ENCODE results near the gene ARG2. TPM values are rescaled to one million over a fixed set of nuclear protein-coding genes. Genes with fewer than 3 reads are reported as not detected.

ARG2 gene
- total RNA-seq, 3 donors from 2014 or later (not counting 1 experiment from before 2014, with no cell fraction given), result 1.2 to 7.4 (median 1.4) TPM

DNA sequence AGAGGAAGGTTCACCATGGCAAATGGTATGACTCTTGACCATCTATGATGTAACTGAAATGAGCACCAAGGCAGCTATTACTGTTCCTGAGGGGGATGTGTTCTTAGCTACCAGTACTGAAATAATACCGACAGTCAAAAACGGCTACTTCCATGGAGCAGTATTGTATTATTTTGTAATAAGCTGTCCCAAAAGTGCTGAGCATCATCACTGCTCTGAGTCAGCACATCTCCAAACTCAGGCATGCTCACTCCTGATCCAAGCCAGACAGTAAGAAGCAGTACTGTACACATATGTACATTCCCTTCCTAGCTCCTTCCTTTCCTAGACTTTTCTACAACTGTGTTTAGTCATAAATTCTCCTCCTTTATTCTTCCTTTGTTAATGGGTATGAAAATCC is 46.1 kb downstream of the ARG2 start:
- ATAC-seq (no peak), DNase-seq (no peak)
- peaks cover 60 to 73% of the 10 kb centered on the region in 2 donors for H3K4me1 Mint-ChIP-seq
- H3K4me3 Mint-ChIP-seq, result no peak overlapping the region
- Histone ChIP-seq H3K27ac (ENCODE audit: low read length) (no peak overlapping the region), H3K4me1 (ENCODE audit: control insufficient read depth, insufficient read depth, low read length) (peaks cover 22% of the 10 kb centered on the region), H3K4me3 (ENCODE audit: low read length) (no peak overlapping the region), H3K27me3 (ENCODE audit: control insufficient read depth, insufficient read depth, low read length) (no peaks in the 10 kb centered on the region), H3K9me3 (ENCODE audit: control insufficient read depth, insufficient read depth, low read length) (no peaks in the 10 kb centered on the region), H3K36me3 (ENCODE audit: control insufficient read depth, insufficient read depth, low read length) (peaks cover under 1% of the 10 kb centered on the region)
- no peaks in the 10 kb centered on the region for H3K36me3 Mint-ChIP-seq
- H3K27ac Mint-ChIP-seq, result peak overlapping the region; percentile 85 to 86
- intact Hi-C loops (cut with micrococcal nuclease), result loop anchor here (5.0 kb wide), 1 partner anchor 36 kb away; the partner anchor contains the start of gene RDH12
- H3K9me3 Mint-ChIP-seq, result no peaks in the 10 kb centered on the region
- no peak for TF ChIP-seq CTCF (IDR thresholded peaks at IDR 0.05)
- 96% methylated on average over 2 of the region's 2 CpGs for WGBS (ENCODE audit: insufficient coverage)
- no peaks in the 10 kb centered on the region for H3K27me3 Mint-ChIP-seq (ENCODE audit: low read depth in 2 of 2)

- H3K9me3 Mint-ChIP-seq, result no peaks in the 10 kb centered on the region
- no peak overlapping the region for H3K4me3 ChIP-seq (ENCODE audit: low read length)
- H3K27ac Mint-ChIP-seq, result peak overlapping the region; percentile 85 to 86
- H3K36me3 Mint-ChIP-seq, result no peaks in the 10 kb centered on the region
- 38% methylated on average over 1 of the region's 1 CpG for WGBS (ENCODE audit: insufficient coverage)
- H3K27me3 Mint-ChIP-seq (ENCODE audit: low read depth in 2 of 2), result no peaks in the 10 kb centered on the region
- DNase-seq (peak in 1 of 2 donors; percentile 78), ATAC-seq (peak; percentile 59 to 67 (median 65))
- peaks cover 23% of the 10 kb centered on the region for H3K4me1 ChIP-seq (ENCODE audit: control insufficient read depth, insufficient read depth, low read length)
- peak overlapping the region; percentile 35 for H3K4me3 Mint-ChIP-seq
- H3K9me3 ChIP-seq (ENCODE audit: control insufficient read depth, insufficient read depth, low read length), result no peaks in the 10 kb centered on the region
- H3K27me3 ChIP-seq (ENCODE audit: control insufficient read depth, insufficient read depth, low read length), result no peaks in the 10 kb centered on the region
- peak overlapping the region; percentile 15 for H3K27ac ChIP-seq (ENCODE audit: low read length)
- peaks cover 68 to 80% of the 10 kb centered on the region in 2 donors for H3K4me1 Mint-ChIP-seq
- TF ChIP-seq CTCF (IDR thresholded peaks at IDR 0.05), result peak; percentile 65
- no peaks in the 10 kb centered on the region for H3K36me3 ChIP-seq (ENCODE audit: control insufficient read depth, insufficient read depth, low read length)
- intact Hi-C loops (cut with micrococcal nuclease), result loop anchor here (1.0 to 5.0 kb wide), 4 partner anchors 35 to 240 kb away; partner anchors contain the start of gene RDH12
These were observed 47.2 kb downstream of the ARG2 start for GRCh38 chr14:67666750-67667449.

DNA sequence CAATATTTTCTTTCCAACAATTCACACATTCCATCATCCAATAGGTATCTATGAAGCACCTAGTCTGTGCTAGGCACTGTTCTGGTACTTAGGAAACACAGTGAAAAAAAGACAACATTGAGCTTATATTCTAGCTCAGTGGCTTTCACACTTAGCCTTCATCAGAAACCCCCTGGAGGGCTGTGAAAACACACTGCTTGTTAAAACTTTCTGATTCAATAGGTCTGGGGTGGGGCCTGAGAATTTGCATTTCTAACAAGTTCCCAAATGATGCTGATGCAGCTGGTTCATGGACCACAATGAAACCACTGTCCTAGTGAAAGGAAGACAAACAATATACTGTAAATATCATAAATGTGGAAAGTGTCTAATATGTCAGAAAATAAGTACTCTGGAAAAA is 48.8 kb downstream of the ARG2 start:
- H3K36me3 Mint-ChIP-seq, result no peaks in the 10 kb centered on the region
- TF ChIP-seq CTCF (IDR thresholded peaks at IDR 0.05), result no peak
- H3K4me1 ChIP-seq (ENCODE audit: control insufficient read depth, insufficient read depth, low read length), result peaks cover 40% of the 10 kb centered on the region
- peak overlapping the region; percentile 85 to 86 for H3K27ac Mint-ChIP-seq
- H3K27me3 ChIP-seq (ENCODE audit: control insufficient read depth, insufficient read depth, low read length), result no peaks in the 10 kb centered on the region
- no peaks in the 10 kb centered on the region for H3K36me3 ChIP-seq (ENCODE audit: control insufficient read depth, insufficient read depth, low read length)
- peak overlapping the region; percentile 63 for H3K27ac ChIP-seq (ENCODE audit: low read length)
- peaks cover 74 to 81% of the 10 kb centered on the region in 2 donors for H3K4me1 Mint-ChIP-seq
- H3K4me3 ChIP-seq (ENCODE audit: low read length), result no peak overlapping the region
- DNase-seq, result peak in 1 of 2 donors; percentile 55
- H3K27me3 Mint-ChIP-seq (ENCODE audit: low read depth in 2 of 2), result no peaks in the 10 kb centered on the region
- H3K9me3 ChIP-seq (ENCODE audit: control insufficient read depth, insufficient read depth, low read length), result no peaks in the 10 kb centered on the region
- ATAC-seq, result peak; percentile 88 to 93 (median 92)
- intact Hi-C loops (cut with micrococcal nuclease), result loop anchor here (5.0 kb wide), 1 partner anchor 34 kb away; the partner anchor contains the start of gene RDH12
- no peaks in the 10 kb centered on the region for H3K9me3 Mint-ChIP-seq
- peak overlapping the region; percentile 29 for H3K4me3 Mint-ChIP-seq

All from natural killer cell (primary cell).